ENCODE measurements around the gene RASGEF1C. TPM values are rescaled to one million over a fixed set of nuclear protein-coding genes. Genes with fewer than 3 reads are reported as not detected.

Gene RASGEF1C
- polyA plus RNA-seq, 3 donors = not detected

DNA sequence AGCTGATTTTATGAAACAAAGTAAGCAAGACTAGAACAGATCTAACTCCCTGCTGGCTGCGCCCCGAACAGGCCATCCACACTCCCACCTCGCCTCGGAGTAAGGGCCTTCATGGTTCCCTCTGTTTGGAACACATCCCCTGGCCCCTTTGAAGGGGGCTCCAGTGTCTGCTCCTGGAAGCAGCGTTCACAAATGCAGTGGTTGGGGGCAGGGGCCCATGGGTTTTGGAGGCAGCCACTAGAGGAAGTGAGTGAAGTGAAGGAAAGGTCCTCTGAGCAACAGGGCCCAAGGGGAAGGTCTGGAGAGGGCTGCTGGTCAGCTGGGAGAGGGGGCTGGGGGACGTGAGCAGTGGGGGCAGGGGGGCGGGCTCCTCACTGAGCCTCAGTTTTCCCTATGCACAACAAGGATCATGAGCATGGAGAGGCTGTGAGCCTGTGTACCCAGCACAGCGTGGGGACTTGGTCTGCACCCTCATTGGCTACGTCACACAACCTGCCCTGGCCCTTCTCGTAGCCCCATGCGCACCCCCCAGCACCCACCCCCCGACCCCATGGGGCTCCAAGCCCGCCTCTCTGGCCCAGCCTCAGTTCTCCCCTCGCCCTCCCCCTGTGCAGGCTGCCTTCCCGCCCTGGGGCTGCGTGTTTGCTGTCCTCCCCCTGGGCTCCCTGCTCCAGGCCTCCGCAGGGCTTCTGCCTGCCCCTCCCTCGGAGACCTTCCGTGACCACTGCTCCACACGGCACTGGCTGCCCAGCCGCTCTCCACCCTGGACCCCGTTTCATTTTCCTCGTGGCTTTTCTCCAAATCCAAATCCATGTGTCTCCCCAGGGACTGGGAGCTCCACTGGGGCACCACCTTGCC is 39.5 kb downstream of the RASGEF1C start:
- peaks cover 23% of the 10 kb centered on the region for H3K4me1 Mint-ChIP-seq
- no peaks in the 10 kb centered on the region for H3K36me3 Mint-ChIP-seq
- intact Hi-C loops (cut with micrococcal nuclease) = no loop called here
- Histone ChIP-seq H3K27ac (ENCODE audit: low read depth in 1 of 2, low read length in 2 of 2) (no peak overlapping the region), H3K4me1 (ENCODE audit: control insufficient read depth in 1 of 2, insufficient read depth in 2 of 2, low read length in 2 of 2) (peaks cover 17 to 24% of the 10 kb centered on the region in 2 donors), H3K36me3 (replicated peaks in 1 of 2; ENCODE audit: control insufficient read depth in 1 of 2, insufficient read depth in 2 of 2, low read length in 2 of 2) (no peaks in the 10 kb centered on the region), H3K9ac (ENCODE audit: insufficient read depth, low read length, poor library complexity, severe bottlenecking) (no peak overlapping the region), H3K27me3 (ENCODE audit: control insufficient read depth in 2 of 2, insufficient read depth in 2 of 2, low read length in 2 of 2) (no peaks in the 10 kb centered on the region), H3K79me2 (ENCODE audit: insufficient read depth, low read length) (no peaks in the 10 kb centered on the region), H3K4me2 (replicated peaks; ENCODE audit: extremely low read depth, low read length, poor library complexity, severe bottlenecking) (no peak overlapping the region), H2AFZ (ENCODE audit: insufficient read depth, low read depth, low read length, poor library complexity, severe bottlenecking) (no peak overlapping the region), H3K4me3 (replicated peaks in 1 of 3; ENCODE audit: low read depth in 2 of 3, low read length in 3 of 3) (no peak overlapping the region), H3K9me3 (replicated peaks in 1 of 2; ENCODE audit: control insufficient read depth in 1 of 2, insufficient read depth in 1 of 2, low read length in 2 of 2) (no peaks in the 10 kb centered on the region), H4K20me1 (ENCODE audit: insufficient read depth, low read length) (no peaks in the 10 kb centered on the region)
- no peak overlapping the region for H3K4me3 Mint-ChIP-seq
- TF ChIP-seq, protein P1, sequence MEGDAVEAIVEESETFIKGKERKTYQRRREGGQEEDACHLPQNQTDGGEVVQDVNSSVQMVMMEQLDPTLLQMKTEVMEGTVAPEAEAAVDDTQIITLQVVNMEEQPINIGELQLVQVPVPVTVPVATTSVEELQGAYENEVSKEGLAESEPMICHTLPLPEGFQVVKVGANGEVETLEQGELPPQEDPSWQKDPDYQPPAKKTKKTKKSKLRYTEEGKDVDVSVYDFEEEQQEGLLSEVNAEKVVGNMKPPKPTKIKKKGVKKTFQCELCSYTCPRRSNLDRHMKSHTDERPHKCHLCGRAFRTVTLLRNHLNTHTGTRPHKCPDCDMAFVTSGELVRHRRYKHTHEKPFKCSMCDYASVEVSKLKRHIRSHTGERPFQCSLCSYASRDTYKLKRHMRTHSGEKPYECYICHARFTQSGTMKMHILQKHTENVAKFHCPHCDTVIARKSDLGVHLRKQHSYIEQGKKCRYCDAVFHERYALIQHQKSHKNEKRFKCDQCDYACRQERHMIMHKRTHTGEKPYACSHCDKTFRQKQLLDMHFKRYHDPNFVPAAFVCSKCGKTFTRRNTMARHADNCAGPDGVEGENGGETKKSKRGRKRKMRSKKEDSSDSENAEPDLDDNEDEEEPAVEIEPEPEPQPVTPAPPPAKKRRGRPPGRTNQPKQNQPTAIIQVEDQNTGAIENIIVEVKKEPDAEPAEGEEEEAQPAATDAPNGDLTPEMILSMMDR (IDR thresholded peaks at IDR 0.05) = no peak
- H3K27ac Mint-ChIP-seq = peak overlapping the region in 1 of 7 donors; percentile 64
- WGBS (ENCODE audit: insufficient coverage) = 87% methylated on average over 16 of the region's 23 CpGs
- no peak for DNase-seq
- peaks cover 0 to 3% (median 0%) of the 10 kb centered on the region in 7 donors for H3K9me3 Mint-ChIP-seq
- H3K27me3 Mint-ChIP-seq (ENCODE audit: low read depth in 3 of 3) = peaks cover 1 to 9% (median 2%) of the 10 kb centered on the region in 3 donors

DNA sequence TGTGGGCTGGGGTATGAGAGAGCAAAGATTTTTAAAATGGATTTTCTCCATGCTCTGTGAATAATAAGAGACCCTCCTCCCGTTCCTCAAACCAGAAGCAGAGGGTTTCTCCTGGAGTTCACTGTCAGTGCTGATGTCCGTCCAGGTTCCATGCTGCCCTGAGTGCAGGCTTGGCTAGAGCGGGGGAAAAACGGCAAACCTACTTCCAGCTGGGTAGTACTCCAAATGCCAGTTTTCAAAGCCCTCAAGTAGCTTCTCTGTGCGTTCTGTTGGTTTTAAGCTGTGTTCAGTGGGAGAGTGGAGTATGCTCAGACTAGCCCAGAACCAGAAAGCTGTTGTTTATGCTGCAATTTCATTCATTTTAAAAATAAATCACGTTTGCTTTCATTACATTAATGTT is 40.3 kb downstream of the RASGEF1C start:
- peaks cover 23% of the 10 kb centered on the region for H3K4me1 Mint-ChIP-seq
- DNase-seq = no peak
- H3K4me3 ChIP-seq (replicated peaks in 1 of 3; ENCODE audit: low read depth in 2 of 3, low read length in 3 of 3) = no peak overlapping the region
- TF ChIP-seq, protein P1 (IDR thresholded peaks at IDR 0.05) = no peak
- no peak overlapping the region for H2AFZ ChIP-seq (ENCODE audit: insufficient read depth, low read depth, low read length, poor library complexity, severe bottlenecking)
- H3K36me3 ChIP-seq (replicated peaks in 1 of 2; ENCODE audit: control insufficient read depth in 1 of 2, insufficient read depth in 2 of 2, low read length in 2 of 2) = no peaks in the 10 kb centered on the region
- intact Hi-C loops (cut with micrococcal nuclease) = no loop called here
- H3K4me1 ChIP-seq (ENCODE audit: control insufficient read depth in 1 of 2, insufficient read depth in 2 of 2, low read length in 2 of 2) = peaks cover 17 to 24% of the 10 kb centered on the region in 2 donors
- WGBS (ENCODE audit: insufficient coverage) = 87% methylated on average over 3 of the region's 6 CpGs
- peaks cover 0 to 11% (median 1%) of the 10 kb centered on the region in 3 donors for H3K27me3 Mint-ChIP-seq (ENCODE audit: low read depth in 3 of 3)
- H3K36me3 Mint-ChIP-seq = no peaks in the 10 kb centered on the region
- H3K79me2 ChIP-seq (ENCODE audit: insufficient read depth, low read length) = no peaks in the 10 kb centered on the region
- H3K9me3 ChIP-seq (replicated peaks in 1 of 2; ENCODE audit: control insufficient read depth in 1 of 2, insufficient read depth in 1 of 2, low read length in 2 of 2) = no peaks in the 10 kb centered on the region
- H3K27ac ChIP-seq (ENCODE audit: low read depth in 1 of 2, low read length in 2 of 2) = no peak overlapping the region
- H3K27me3 ChIP-seq (ENCODE audit: control insufficient read depth in 2 of 2, insufficient read depth in 2 of 2, low read length in 2 of 2) = no peaks in the 10 kb centered on the region
- no peaks in the 10 kb centered on the region for H4K20me1 ChIP-seq (ENCODE audit: insufficient read depth, low read length)
- no peak overlapping the region for H3K9ac ChIP-seq (ENCODE audit: insufficient read depth, low read length, poor library complexity, severe bottlenecking)
- no peak overlapping the region for H3K4me3 Mint-ChIP-seq
- no peak overlapping the region for H3K27ac Mint-ChIP-seq
- H3K9me3 Mint-ChIP-seq = peaks cover 0 to 3% (median 0%) of the 10 kb centered on the region in 7 donors
- H3K4me2 ChIP-seq (replicated peaks; ENCODE audit: extremely low read depth, low read length, poor library complexity, severe bottlenecking) = no peak overlapping the region
